NCI-H82 treated with DMSO at 0.1 percent for 48 hours (cell line): ENCODE data around the gene CTIF.
"Not testable (repeated sequence)": the region's sequence is repeated elsewhere in the genome, so short reads cannot be mapped to it uniquely, and the experiment has no call there.

Source experiments
- DNase-seq: peaks from one replicate; lab custom pipeline; 2025; ENCODE audit not compliant: unreplicated experiment; lab: John Stamatoyannopoulos, UW

The CTIF gene

GRCh38 chr18:48857023-48857694, 318.3 kb downstream of the CTIF start:
- no peak for DNase-seq

GRCh38 chr18:48858676-48859075, 319.8 kb downstream of the CTIF start:
- no peak for DNase-seq

- no peak for DNase-seq
These were observed 320.8 kb downstream of the CTIF start for GRCh38 chr18:48859311-48860268.

- no peak for DNase-seq
These were observed 321.7 kb downstream of the CTIF start for GRCh38 chr18:48860269-48861180.

GRCh38 chr18:48861181-48861708, 322.4 kb downstream of the CTIF start:
- DNase-seq: no peak

- no peak for DNase-seq
These were observed 323.3 kb downstream of the CTIF start for GRCh38 chr18:48862132-48862531.

- no peak for DNase-seq
These were observed 323.9 kb downstream of the CTIF start for GRCh38 chr18:48862678-48863270.

- DNase-seq: no peak
These were observed 324.7 kb downstream of the CTIF start for GRCh38 chr18:48863432-48864065.

- no peak for DNase-seq
These were observed 326.0 kb downstream of the CTIF start for GRCh38 chr18:48864876-48865275.

- no peak for DNase-seq
These were observed 327.4 kb downstream of the CTIF start for GRCh38 chr18:48866028-48866733.

- no peak for DNase-seq
These were observed 328.0 kb downstream of the CTIF start for GRCh38 chr18:48866856-48867255.

- no peak for DNase-seq
These were observed 329.1 kb downstream of the CTIF start for GRCh38 chr18:48867978-48868377.

GRCh38 chr18:48868468-48869466, 329.9 kb downstream of the CTIF start:
- DNase-seq: no peak

GRCh38 chr18:48869591-48869990, 330.8 kb downstream of the CTIF start:
- no peak for DNase-seq

GRCh38 chr18:48870926-48871325, 332.1 kb downstream of the CTIF start:
- not testable (repeated sequence) for DNase-seq

- no peak for DNase-seq
These were observed 332.7 kb downstream of the CTIF start for GRCh38 chr18:48871391-48872166.
